Measurements from ENCODE around the gene CDSN. TPM values are rescaled to one million over a fixed set of nuclear protein-coding genes. Genes with fewer than 3 reads are reported as not detected.
A peak's percentile ranks its signal among the peaks of the same experiment; 100 is the strongest.
"Not testable (repeated sequence)": the region's sequence is repeated elsewhere in the genome, so short reads cannot be mapped to it uniquely, and the experiment has no call there.

CDSN gene
- total RNA-seq, 1 donor from 2014 or later = not detected

GRCh38 chr6:31092769-31093505 lies 27.3 kb downstream of the CDSN start:
- DNase-seq (ENCODE audit: low spot score) = no peak
- ATAC-seq = no peak
- intact Hi-C loops (cut with DNase I) = no loop called here

- no peak for DNase-seq (ENCODE audit: low spot score)
- ATAC-seq = no peak
- intact Hi-C loops (cut with DNase I) = no loop called here
These were observed 28.0 kb downstream of the CDSN start for GRCh38 chr6:31092238-31092637.

- no peak for DNase-seq (ENCODE audit: low spot score)
- intact Hi-C loops (cut with DNase I) = no loop called here
- no peak for ATAC-seq
These were observed 28.6 kb downstream of the CDSN start for GRCh38 chr6:31091680-31092079.

- intact Hi-C loops (cut with DNase I) = no loop called here
- no peak for ATAC-seq
- no peak for DNase-seq (ENCODE audit: low spot score)
These were observed 29.3 kb downstream of the CDSN start for GRCh38 chr6:31090973-31091364.

- ATAC-seq (no peak), DNase-seq (ENCODE audit: low spot score) (no peak)
- intact Hi-C loops (cut with DNase I) = no loop called here
These were observed 29.8 kb downstream of the CDSN start for GRCh38 chr6:31090275-31090972.

GRCh38 chr6:31087494-31088089 lies 32.7 kb downstream of the CDSN start:
- intact Hi-C loops (cut with DNase I) = no loop called here
- peak; percentile 96 for ATAC-seq
- DNase-seq (ENCODE audit: low spot score) = peak; percentile 94

- ATAC-seq (no peak), DNase-seq (ENCODE audit: low spot score) (no peak)
- intact Hi-C loops (cut with DNase I) = no loop called here
These were observed 33.3 kb downstream of the CDSN start for GRCh38 chr6:31086788-31087440.

GRCh38 chr6:31083742-31084354 lies 36.4 kb downstream of the CDSN start:
- ATAC-seq (no peak), DNase-seq (ENCODE audit: low spot score) (no peak)
- intact Hi-C loops (cut with DNase I) = no loop called here

GRCh38 chr6:31081872-31082271 lies 38.4 kb downstream of the CDSN start:
- ATAC-seq (no peak), DNase-seq (ENCODE audit: low spot score) (no peak)
- intact Hi-C loops (cut with DNase I) = no loop called here

GRCh38 chr6:31079656-31080261 lies 40.5 kb downstream of the CDSN start:
- DNase-seq (ENCODE audit: low spot score) = peak; percentile 81
- peak; percentile 84 for ATAC-seq

GRCh38 chr6:31076611-31077010 lies 43.6 kb downstream of the CDSN start:
- DNase-seq (ENCODE audit: low spot score) (no peak), ATAC-seq (no peak)
- intact Hi-C loops (cut with DNase I) = loop anchor here (5.0 kb wide), 1 partner anchor 159 kb away; no protein-coding TSS in a partner anchor

More at GRCh38 chr6:31079656-31080261, 40.5 kb downstream of the CDSN start:
- intact Hi-C loops (cut with DNase I) = loop anchor here (5.0 kb wide), 1 partner anchor 162 kb away; no protein-coding TSS in a partner anchor

- no peak for ATAC-seq
- intact Hi-C loops (cut with DNase I) = loop anchor here (5.0 kb wide), 1 partner anchor 158 kb away; no protein-coding TSS in a partner anchor
- no peak for DNase-seq (ENCODE audit: low spot score)
These were observed 44.7 kb downstream of the CDSN start for GRCh38 chr6:31075528-31075927.

GRCh38 chr6:31074401-31074800 lies 45.8 kb downstream of the CDSN start:
- ATAC-seq (no peak), DNase-seq (ENCODE audit: low spot score) (no peak)
- intact Hi-C loops (cut with DNase I) = loop anchor here (5.0 kb wide), 1 partner anchor 247 kb away; no protein-coding TSS in a partner anchor

- DNase-seq (ENCODE audit: low spot score) (no peak), ATAC-seq (peak; percentile 86)
- intact Hi-C loops (cut with DNase I) = loop anchor here (5.0 kb wide), 1 partner anchor 243 kb away; no protein-coding TSS in a partner anchor
These were observed 49.5 kb downstream of the CDSN start for GRCh38 chr6:31070711-31071197.

- intact Hi-C loops (cut with DNase I) = loop anchor here (10.0 kb wide), 1 partner anchor 134 kb away; the partner anchor contains the start of gene SFTA2
These were observed 51.4 kb downstream of the CDSN start for GRCh38 chr6:31068669-31069340.

GRCh38 chr6:31067891-31068668 lies 52.2 kb downstream of the CDSN start:
- DNase-seq (ENCODE audit: low spot score); ATAC-seq: not testable (repeated sequence)
- intact Hi-C loops (cut with DNase I) = loop anchor here (10.0 kb wide), 1 partner anchor 133 kb away; the partner anchor contains the start of gene SFTA2

More at GRCh38 chr6:31068669-31069340, 51.4 kb downstream of the CDSN start:
- peak; percentile 86 for ATAC-seq
- DNase-seq (ENCODE audit: low spot score) = peak; percentile 86

- intact Hi-C loops (cut with DNase I) = loop anchor here (10.0 kb wide), 1 partner anchor 132 kb away; the partner anchor contains the start of gene SFTA2
- not testable (repeated sequence) for DNase-seq (ENCODE audit: low spot score); ATAC-seq
These were observed 53.2 kb downstream of the CDSN start for GRCh38 chr6:31067028-31067427.
